IPS DF 6.9 (cell line): ENCODE data around the gene OR9I1.

Experiments used
- DNase-seq: peaks from one replicate; pipeline ENCODE4 v3.0.0-alpha.2; 2013; ENCODE audit warnings: low read depth, low spot score
- H3K27ac ChIP-seq: one replicate; pipeline ENCODE4 v1.5.1; 2013; ENCODE audit warnings: low read length, control low read depth
- H3K27me3 ChIP-seq: 2 replicates; pipeline ENCODE4 v1.6.1; 2013; ENCODE audit warnings: mild to moderate bottlenecking, low read length; ENCODE audit not compliant: control insufficient read depth, insufficient read depth
- H3K36me3 ChIP-seq: 2 replicates; pipeline ENCODE4 v1.6.1; 2013; ENCODE audit warnings: low read length; ENCODE audit not compliant: control insufficient read depth, insufficient read depth
- H3K4me1 ChIP-seq: 2 replicates; pipeline ENCODE4 v1.6.1; 2013; ENCODE audit warnings: low read length; ENCODE audit not compliant: control insufficient read depth, insufficient read depth
- H3K4me3 ChIP-seq: 2 replicates; pipeline ENCODE4 v1.5.1; 2013; ENCODE audit warnings: mild to moderate bottlenecking, low read length
- H3K9me3 ChIP-seq: 2 replicates; pipeline ENCODE4 v1.6.1; 2013; ENCODE audit warnings: low read length, inconsistent platforms; ENCODE audit not compliant: control insufficient read depth, insufficient read depth
- WGBS: extraction: QIAGEN DNeasy Blood & Tissue Kit; methylation state at CpG from one replicate; pipeline ENCODE4 v1.1.7; 2013; ENCODE audit warnings: mixed read lengths, missing lambda C conversion rate; ENCODE audit not compliant: insufficient read length, insufficient coverage; 5-methylcytosine and 5-hydroxymethylcytosine counted together

Gene OR9I1, protein sequence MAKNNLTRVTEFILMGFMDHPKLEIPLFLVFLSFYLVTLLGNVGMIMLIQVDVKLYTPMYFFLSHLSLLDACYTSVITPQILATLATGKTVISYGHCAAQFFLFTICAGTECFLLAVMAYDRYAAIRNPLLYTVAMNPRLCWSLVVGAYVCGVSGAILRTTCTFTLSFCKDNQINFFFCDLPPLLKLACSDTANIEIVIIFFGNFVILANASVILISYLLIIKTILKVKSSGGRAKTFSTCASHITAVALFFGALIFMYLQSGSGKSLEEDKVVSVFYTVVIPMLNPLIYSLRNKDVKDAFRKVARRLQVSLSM

DNA sequence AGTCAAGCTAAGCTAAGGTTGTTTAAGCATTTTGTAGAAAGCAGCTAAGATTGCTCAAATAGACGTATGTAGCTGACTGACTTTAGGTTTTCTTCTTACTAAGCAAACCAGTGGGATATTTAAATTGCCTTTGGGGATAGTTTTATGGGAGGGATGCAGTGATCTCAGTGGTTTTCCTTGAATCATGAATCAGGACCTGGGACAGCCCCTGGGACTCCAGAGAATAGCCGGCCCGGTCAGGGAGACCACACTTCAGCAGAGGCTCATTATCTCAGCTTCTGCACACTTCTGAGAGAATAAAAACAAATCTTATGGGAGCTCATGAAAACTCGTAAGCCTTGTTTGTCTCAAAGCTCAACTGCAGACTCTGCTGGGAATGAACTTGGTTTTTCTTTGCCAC lies at the start of gene OR9I1:
Gene OR9I1, minus strand, starts transcription at position 62 of the 400 bp plus-strand sequence. CDS start 6,086 bp downstream, outside the sequence.
- Histone ChIP-seq H3K36me3 (no peaks in the 10 kb centered on the region), H3K27me3 (no peaks in the 10 kb centered on the region), H3K4me1 (no peaks in the 10 kb centered on the region), H3K9me3 (no peaks in the 10 kb centered on the region), H3K27ac (no peak within 1 kb of the TSS), H3K4me3 (no peak within 1 kb of the TSS)
- no CpG with 5 or more reads among the region's 4 CpGs for WGBS
- no peak for DNase-seq

DNA sequence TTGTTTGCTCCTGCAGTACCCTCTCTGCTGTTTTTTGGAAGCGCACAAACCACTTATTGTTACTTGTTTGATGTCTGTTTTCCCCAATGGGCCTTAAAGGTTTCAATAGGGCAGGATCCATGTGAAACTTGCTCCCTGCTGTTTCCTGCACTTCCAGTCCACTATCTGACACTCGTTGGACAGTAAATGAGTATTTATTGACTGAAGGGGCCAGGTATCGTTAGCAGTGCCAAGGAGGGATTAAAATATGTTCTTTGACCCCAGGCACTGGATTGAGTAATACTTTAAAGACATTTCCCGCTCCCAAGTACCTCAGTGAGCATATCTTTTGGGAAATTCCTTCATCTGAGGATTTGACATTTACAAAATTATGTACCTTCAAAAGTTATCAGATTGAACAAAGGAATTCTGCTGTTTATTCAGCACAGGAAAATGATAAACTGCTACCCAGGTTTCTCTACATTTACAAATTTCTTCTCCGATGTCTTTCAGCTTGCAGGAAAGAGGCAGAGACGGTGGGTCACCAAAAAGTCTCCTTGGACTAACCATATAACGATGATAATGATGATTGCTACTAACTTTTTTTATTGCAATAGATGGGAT lies 40.3 kb upstream of the OR9I1 start:
- H3K4me1 ChIP-seq: no peaks in the 10 kb centered on the region
- no peak for DNase-seq
- WGBS: no CpG with 5 or more reads among the region's 7 CpGs
- H3K36me3 ChIP-seq: no peaks in the 10 kb centered on the region
- H3K9me3 ChIP-seq: no peaks in the 10 kb centered on the region; the same call in 1 of the 2 replicates
- no peak overlapping the region for H3K4me3 ChIP-seq
- H3K27me3 ChIP-seq: no peaks in the 10 kb centered on the region
- no peak overlapping the region for H3K27ac ChIP-seq

DNA sequence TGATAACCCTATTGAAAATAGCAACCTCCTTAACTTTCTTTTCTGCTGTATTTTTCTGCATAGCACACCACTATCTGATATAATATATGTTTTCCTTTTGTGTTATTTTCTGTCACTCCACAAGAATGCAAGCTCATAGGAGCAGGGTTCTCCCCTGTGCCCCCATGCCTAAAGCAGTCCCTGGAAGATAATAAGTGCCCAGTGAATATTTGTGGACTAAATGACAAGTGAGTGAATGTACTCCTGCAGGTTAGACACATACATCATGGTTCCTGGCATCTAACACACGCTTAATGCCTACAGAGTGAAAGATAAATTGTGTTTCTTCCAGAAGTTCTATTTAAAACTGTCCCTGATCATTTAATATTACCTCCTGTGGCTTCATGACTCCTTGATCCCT lies 39.7 kb upstream of the OR9I1 start:
- Histone ChIP-seq H3K4me1 (no peaks in the 10 kb centered on the region), H3K27ac (no peak overlapping the region), H3K4me3 (no peak overlapping the region), H3K9me3 (no peaks in the 10 kb centered on the region; the same call in 1 of the 2 replicates), H3K36me3 (no peaks in the 10 kb centered on the region), H3K27me3 (no peaks in the 10 kb centered on the region)
- no CpG with 5 or more reads among the region's 1 CpG for whole genome bisulfite sequencing
- DNase-seq: no peak

DNA sequence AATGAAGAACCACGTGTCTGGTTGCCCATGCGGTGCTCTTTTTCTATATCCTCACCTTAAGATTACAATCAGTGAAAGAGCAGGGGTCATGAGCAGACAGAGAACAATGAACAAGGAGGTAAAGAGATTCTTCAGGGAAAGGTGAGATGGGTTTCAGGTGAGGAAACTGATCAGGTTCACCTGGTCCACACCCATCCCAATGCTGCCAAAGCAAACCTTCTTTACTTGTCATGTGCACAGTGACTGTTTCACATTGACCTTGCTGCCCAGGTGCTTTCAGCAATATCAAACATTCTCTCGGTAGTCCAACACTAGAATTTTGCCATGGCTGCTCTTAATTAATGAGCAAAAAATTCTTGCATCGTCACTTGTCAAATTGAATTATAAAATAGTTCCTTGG lies 39.1 kb upstream of the OR9I1 start:
- Histone ChIP-seq H3K27ac (no peak overlapping the region), H3K36me3 (no peaks in the 10 kb centered on the region)
- WGBS: no CpG with 5 or more reads among the region's 4 CpGs

DNA sequence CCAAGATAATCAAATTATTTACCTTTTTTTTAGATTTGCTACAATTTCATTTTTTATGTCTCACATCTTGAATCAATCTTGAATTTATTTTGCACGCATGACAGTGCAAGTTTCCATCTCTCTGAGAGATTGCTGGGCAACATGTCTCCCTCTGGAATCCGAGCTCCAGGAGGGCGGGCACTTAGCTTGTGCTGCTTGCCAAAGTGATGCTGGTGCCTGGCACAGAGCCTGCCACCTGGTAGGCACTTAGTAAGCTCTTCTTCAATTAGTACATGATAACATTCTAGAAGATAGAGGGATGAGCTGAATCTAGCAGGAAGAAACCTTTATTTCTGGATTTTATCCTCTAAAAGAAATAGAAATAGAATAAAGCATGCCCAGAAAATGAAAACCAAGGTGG lies 27.5 kb upstream of the OR9I1 start:
- no peaks in the 10 kb centered on the region for H3K27me3 ChIP-seq
- WGBS: no CpG with 5 or more reads among the region's 3 CpGs

More for the DNA sequence above, 39.1 kb upstream of the OR9I1 start:
- no peak for DNase-seq
- no peaks in the 10 kb centered on the region for H3K27me3 ChIP-seq
- no peaks in the 10 kb centered on the region; the same call in 1 of the 2 replicates for H3K9me3 ChIP-seq
- no peaks in the 10 kb centered on the region for H3K4me1 ChIP-seq
- no peak overlapping the region for H3K4me3 ChIP-seq

DNA sequence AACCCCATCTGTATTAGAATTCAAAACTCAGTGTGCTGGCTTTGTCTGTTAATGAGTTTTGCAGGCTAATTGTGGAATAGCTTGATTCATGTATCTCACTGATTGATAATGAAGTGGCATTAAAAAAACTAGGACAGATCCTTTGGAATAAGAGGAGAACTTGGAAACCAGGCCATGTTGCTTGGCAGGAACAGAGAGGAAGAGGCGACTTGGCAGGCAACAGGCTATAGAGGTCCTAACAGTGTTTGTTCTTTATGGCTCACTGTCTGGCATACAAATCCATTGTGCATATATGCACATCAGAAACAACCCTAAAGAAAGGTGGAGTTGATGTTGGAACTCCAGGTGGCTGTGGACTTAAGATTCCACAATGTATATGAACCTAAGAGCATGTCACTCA lies 17.4 kb upstream of the OR9I1 start:
- WGBS: no CpG with 5 or more reads among the region's 1 CpG
- no peaks in the 10 kb centered on the region for H3K9me3 ChIP-seq
- no peak overlapping the region for H3K27ac ChIP-seq
- no peak for DNase-seq
- H3K4me1 ChIP-seq: no peaks in the 10 kb centered on the region
- no peak overlapping the region for H3K4me3 ChIP-seq
- no peaks in the 10 kb centered on the region for H3K27me3 ChIP-seq
- no peaks in the 10 kb centered on the region for H3K36me3 ChIP-seq

More for the DNA sequence above, 27.5 kb upstream of the OR9I1 start:
- Histone ChIP-seq H3K27ac (no peak overlapping the region), H3K4me1 (no peaks in the 10 kb centered on the region), H3K4me3 (no peak overlapping the region), H3K36me3 (no peaks in the 10 kb centered on the region), H3K9me3 (no peaks in the 10 kb centered on the region)
- no peak for DNase-seq

DNA sequence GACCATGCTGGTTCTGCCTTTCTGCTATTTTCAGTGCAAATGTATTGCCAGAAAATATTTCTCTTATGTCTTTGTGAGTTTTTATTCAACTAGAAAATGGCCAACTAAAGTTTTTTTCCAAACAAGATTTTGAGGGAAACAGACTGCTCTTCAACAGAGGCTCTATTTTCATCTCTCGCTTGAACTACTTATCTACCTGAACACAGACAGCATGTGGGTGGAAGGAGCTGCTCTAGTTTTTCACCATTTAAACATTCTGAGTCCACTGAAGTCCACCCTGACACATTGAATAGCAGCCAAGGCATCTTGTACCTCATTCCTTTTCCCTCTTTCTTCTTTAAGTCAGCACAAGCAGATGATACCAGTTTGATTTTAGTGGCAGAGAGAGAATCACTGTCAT lies 9.8 kb upstream of the OR9I1 start:
- H3K4me3 ChIP-seq: no peak overlapping the region
- H3K9me3 ChIP-seq: no peaks in the 10 kb centered on the region
- WGBS: no CpG with 5 or more reads among the region's 1 CpG
- H3K27me3 ChIP-seq: no peaks in the 10 kb centered on the region
- H3K36me3 ChIP-seq: no peaks in the 10 kb centered on the region
- H3K4me1 ChIP-seq: no peaks in the 10 kb centered on the region
- DNase-seq: no peak
- no peak overlapping the region for H3K27ac ChIP-seq

DNA sequence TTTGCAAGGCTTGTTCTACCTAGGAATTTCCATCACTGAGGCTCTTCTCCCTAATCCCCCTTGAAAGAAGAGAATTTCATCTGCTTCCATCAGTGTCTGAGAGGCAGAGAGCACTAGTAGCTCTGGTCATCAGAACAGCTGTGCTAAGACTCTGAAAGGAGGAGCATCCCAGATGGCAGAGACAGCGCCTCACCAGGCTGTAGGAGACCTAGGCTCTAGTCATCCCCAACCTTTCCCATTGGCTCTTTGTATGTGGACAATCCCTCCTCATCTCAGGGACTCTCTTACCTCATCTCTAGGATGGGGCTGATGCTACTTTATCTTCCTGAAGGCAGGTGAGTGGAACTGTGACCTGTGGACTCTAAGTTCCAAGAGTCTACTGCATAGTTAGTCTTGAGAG lies 8.8 kb upstream of the OR9I1 start:
- no CpG with 5 or more reads among the region's 1 CpG for WGBS
- H3K27ac ChIP-seq: no peak overlapping the region

DNA sequence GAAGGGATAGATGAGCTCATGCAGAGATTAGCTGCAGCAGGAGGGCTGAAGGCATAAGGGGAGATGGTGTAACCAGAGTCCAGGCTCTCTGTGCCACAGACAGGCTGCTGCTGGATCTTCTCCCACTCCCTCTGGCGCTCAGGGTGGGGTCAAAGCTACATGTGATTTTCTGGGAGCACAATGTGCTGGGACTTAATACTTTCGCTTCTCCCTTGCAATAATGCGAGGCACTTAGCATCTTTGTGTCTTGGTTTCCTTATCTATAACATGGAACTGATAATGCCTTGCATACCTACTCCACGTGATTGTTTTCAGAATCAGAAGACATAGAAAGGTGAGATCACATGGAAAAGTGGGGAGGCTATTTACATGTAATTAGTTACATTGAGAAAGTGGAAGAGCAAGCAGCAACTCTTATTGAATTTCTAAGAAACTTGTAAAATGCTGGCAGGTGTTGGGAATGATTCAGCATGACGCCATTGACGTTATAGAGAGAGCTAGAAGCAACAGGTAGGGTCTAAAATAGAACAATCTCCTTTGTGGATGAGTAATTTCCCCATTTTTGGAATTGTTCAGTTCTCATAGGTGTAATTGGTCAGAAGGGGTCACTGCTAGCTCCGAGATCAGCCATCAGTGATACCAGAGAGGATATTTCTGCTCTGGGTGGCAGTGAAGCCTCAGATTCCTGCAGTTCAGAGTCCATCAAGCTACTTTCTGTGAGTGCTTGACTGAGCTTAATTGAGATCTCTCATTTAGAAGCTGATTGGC lies 8.2 kb upstream of the OR9I1 start:
- no peaks in the 10 kb centered on the region for H3K27me3 ChIP-seq
- no peaks in the 10 kb centered on the region for H3K36me3 ChIP-seq
- WGBS: no CpG with 5 or more reads among the region's 7 CpGs

More for the DNA sequence above, 8.8 kb upstream of the OR9I1 start:
- Histone ChIP-seq H3K36me3 (no peaks in the 10 kb centered on the region), H3K4me1 (no peaks in the 10 kb centered on the region), H3K9me3 (no peaks in the 10 kb centered on the region), H3K4me3 (no peak overlapping the region), H3K27me3 (no peaks in the 10 kb centered on the region)
- DNase-seq: no peak

DNA sequence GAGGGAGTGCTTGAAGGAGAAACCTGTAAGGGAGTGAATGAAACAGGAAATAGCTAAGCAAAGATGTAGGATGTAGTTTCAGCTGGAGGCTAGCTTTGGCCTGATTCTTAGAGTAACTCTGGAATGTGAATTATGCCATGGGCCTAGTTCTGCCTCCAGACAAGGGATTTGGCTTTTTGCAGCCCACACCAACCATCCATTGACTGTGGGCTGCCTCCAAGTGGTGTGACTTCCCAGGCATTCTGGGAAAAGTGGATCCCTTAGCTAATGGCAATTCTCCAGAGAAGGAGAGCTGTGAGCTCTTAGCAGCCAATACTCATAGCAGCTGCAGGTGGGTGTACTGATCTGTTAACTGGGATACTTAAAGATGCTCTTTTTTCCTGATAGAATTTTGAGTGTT lies 2.0 kb upstream of the OR9I1 start:
- Histone ChIP-seq H3K27ac (no peak overlapping the region), H3K27me3 (no peaks in the 10 kb centered on the region), H3K4me3 (no peak overlapping the region), H3K9me3 (no peaks in the 10 kb centered on the region), H3K4me1 (no peaks in the 10 kb centered on the region), H3K36me3 (no peaks in the 10 kb centered on the region)
- DNase-seq: no peak

More for the DNA sequence above, 8.2 kb upstream of the OR9I1 start:
- Histone ChIP-seq H3K9me3 (no peaks in the 10 kb centered on the region), H3K4me3 (no peak overlapping the region), H3K4me1 (no peaks in the 10 kb centered on the region), H3K27ac (no peak overlapping the region)
- no peak for DNase-seq
